GM12874 (cell line): ENCODE data around the gene GMDS.

Source experiments
- TF ChIP-seq, protein P1 (sequence below): IDR thresholded peaks from 2 replicates; pipeline ENCODE4 v1.5.1; 2011; ENCODE audit warnings: low read depth, mild to moderate bottlenecking, control low read depth, low read length, moderate library complexity; ENCODE audit not compliant: insufficient read depth

GMDS gene

DNA sequence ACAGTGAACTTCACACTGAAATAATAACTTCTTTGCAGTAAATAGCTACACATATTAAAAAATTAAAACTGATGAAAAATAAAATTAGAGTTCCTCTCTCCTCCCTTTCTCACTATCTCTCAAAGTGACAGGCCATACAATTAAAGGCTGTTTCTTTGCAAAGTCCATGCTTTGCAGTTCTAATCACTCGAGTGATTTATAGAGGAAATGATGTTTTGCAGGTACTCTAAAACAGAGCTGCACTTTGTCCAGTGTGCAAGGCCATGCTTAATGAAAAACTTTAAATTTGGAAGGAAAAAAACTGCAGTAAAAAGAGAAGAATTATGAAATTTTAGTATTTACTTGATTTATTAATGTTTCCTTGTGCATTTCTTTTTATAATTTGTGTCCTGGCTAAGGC, 112.5 kb downstream of the GMDS start:
- TF ChIP-seq, protein P1, sequence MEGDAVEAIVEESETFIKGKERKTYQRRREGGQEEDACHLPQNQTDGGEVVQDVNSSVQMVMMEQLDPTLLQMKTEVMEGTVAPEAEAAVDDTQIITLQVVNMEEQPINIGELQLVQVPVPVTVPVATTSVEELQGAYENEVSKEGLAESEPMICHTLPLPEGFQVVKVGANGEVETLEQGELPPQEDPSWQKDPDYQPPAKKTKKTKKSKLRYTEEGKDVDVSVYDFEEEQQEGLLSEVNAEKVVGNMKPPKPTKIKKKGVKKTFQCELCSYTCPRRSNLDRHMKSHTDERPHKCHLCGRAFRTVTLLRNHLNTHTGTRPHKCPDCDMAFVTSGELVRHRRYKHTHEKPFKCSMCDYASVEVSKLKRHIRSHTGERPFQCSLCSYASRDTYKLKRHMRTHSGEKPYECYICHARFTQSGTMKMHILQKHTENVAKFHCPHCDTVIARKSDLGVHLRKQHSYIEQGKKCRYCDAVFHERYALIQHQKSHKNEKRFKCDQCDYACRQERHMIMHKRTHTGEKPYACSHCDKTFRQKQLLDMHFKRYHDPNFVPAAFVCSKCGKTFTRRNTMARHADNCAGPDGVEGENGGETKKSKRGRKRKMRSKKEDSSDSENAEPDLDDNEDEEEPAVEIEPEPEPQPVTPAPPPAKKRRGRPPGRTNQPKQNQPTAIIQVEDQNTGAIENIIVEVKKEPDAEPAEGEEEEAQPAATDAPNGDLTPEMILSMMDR: no peak

DNA sequence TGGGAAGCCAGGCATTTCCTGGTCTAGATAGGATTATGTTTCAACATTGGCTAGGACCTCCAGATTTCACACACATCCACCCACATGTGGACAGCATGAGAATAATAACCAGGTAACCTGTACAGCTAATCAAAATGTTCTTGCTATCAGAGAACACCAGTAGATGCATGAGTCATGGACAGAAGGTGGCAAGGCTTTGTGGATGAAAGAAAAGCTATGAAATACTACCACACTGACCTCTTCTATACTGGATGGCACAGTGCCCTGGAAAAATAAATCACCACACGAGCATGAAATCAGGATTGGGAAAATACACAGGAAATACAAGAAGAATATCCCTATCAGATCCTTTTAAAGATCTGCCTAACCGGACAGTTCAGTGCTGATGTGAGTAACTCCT, 113.0 kb downstream of the GMDS start:
- TF ChIP-seq, protein P1: no peak

DNA sequence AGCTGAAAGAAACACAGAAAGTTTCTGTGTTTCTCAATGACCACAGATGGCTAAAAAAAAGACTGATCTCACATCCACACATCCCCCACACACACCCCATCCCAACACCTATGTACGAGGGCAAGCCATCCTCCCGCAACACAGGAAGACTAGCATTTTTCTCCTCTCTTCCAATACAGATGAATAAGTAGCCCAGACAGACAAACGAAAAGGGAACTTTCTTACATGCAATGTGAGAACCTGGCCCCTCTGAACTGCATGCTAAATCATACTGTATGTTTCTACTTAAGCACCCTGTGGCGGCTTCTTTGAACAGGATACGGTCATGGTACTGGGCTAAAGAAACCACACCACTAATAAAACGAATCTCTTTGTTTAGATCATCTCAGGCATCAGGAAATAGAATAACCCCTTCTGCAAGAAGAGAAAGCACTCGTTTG, 116.2 kb downstream of the GMDS start:
- TF ChIP-seq, protein P1: no peak

DNA sequence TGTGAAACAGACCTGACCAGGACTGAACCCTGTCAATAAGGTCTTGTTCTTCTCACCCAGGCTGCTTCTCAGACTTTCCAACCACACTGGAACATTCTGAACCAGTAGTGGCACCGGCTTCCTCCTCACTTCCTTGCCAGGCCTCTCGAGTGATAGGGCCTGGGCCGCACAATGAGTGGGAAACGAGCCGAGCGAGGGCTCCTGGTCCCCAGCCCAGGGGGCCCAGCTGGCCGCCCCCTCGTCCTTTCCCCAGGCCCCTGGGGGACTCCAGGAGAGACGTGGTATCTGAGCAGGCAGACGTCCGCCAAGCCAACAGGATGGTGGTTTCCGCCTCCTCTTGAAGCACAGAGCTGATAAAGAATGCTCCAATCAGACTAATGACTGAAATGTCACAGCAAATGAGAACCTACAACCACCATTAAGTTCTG, 117.9 kb downstream of the GMDS start:
- TF ChIP-seq, protein P1: no peak

DNA sequence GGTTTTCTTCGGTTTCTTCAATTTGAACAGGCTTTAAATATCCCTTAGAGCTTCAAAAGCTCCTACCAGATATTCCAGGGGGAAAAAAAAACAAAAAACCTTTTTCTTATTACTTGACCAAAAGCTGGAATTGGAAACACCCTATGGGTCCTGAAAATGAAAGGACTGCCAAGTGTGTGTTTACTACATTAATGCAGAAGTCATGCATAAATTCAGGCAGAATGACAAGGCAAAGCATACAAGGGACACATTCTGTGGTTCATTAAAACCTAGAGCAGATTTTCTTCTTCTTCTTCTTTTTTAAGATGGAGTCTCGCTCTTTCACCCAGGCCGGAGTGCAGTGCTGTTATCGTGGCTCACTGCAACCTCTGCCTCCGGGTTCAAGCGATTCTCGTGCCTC, 119.1 kb downstream of the GMDS start:
- TF ChIP-seq, protein P1: no peak

DNA sequence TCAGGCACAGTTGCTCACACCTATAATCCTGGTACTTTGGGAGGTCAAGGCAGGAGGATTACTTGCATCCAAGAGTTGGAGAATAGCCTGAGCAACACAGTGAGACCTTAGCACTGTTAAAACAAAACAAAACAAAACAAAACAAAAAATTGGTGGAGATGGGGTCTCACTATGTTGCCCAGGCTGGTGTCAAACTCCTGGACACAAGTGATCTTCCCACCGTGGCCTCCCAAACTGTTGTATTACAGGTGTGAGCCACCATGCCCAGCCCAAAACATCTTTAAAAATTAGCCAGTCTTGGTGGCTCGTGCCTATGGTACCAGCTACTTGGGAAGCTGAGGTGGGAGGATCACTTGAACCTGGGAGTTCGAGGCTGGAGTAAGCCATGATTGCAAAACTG, 120.2 kb downstream of the GMDS start:
- TF ChIP-seq, protein P1: no peak

DNA sequence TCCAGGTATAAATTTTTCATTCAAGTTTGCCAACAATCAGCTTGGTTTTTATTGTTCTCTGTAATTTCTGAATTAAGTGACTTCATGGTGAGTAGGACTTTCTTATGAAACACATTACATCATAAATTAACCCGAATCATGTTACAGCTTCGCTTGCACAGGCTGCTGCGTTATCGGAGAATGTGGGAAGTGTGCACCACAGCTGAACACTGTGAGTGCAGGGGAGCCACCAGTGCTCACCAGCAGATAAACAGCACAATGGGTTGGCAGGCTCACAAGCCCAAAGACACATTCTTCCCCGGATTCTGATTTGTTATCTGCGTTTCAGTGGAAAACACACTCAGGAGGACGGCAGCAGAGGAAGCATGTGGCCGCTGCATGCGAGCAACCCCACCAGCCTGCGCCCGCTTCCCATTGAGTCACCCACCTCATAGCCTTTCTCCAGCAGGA, 121.1 kb downstream of the GMDS start:
- TF ChIP-seq, protein P1: no peak
